Stimulated activated naive CD4-positive, alpha-beta T cell (primary cell): ENCODE results near the gene TMEM212.
"Not testable (repeated sequence)": the region's sequence is repeated elsewhere in the genome, so short reads cannot be mapped to it uniquely, and the experiment has no call there.

Experiments used
- DNase-seq, 6 experiments: peaks; one replicate each; lab custom pipeline; 2025; lab: John Stamatoyannopoulos, UW

TMEM212 gene

GRCh38 chr3:171835116-171835515, 8.0 kb upstream of the TMEM212 start:
- DNase-seq = no peak

DNA sequence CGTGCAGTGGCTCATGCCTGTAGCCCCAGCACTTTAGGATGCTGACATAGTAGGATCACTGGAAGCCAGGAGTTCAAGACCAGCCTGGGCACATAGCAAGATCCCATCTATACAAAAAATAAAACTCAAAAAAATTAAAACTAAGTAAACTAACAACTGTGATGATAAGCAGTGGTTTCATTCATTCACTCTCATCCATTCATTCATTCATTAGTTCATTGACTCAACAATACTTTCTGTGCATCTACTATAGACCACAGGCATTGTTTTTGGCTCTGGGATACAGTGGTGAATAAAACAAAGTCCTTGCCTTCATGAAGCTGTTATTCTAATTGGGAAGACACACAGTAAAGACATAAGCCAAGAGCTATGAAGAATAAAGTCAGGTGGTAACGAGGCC, 7.5 kb upstream of the TMEM212 start:
- DNase-seq = no peak

DNA sequence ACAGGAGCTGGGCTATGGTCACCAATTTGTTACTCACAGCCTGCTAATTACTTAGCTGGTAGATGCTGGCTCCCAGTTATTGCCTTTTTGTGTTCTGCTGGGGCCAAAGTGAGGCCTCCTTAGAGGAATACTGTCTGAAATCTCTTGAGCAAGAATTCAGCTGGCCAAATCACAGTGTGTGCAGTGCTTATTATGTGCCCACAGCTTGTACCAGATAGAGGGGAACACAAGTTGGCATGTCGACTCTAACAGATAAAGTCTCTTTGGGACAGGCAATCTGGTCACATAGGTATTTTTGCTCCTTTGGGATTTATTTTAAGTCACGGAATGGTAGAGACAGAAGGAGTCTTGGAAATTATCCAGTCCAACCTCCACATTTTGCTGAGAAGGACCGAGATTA, 6.3 kb upstream of the TMEM212 start:
- no peak for DNase-seq

GRCh38 chr3:171837698-171838097, 5.5 kb upstream of the TMEM212 start:
- no peak for DNase-seq

DNA sequence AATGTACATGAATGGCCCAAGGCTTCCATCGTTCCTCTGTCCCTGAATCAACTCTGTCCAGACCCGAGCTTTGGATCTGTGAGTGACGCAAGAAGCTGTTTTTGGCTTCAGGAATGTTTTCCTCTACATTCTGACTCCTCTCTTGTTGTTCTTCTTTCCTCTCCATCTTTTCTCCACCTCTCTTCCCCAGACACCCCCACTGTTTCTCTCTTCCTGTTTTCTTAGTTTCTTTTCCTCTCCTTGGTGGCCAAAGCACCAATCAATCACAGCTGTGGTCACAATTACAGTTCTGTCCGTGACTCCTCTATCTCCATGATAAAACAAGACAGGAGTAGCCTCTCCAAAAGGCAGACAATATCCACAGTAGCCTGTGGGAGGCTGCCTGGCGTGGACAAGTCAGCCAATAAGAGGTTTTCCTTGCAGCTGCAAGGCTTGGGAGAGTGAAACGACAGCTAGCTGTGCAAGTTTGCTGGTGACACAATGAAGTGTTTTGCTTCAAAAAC, 4.9 kb upstream of the TMEM212 start:
- no peak for DNase-seq

GRCh38 chr3:171839270-171839669, 3.9 kb upstream of the TMEM212 start:
- no peak for DNase-seq

DNA sequence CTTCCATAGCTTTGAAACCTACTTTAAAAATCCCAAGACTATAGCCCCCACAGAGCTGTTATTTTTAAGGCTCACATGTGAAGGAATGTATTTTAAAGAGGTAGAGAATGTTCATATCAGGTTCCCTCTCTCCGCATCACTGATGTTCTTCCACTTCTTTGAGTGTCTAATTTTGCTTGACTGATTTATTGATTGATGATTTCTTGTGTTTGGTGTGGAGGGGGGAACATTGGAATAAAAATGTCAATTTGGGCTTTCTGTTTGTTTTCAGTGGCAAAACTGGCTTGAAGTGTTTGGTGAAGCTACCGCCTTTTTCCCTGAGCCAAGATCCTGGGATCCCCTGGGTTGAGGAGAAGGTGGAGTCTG, 2.7 kb upstream of the TMEM212 start:
- no peak for DNase-seq

GRCh38 chr3:171840811-171841619, 2.1 kb upstream of the TMEM212 start:
- no peak for DNase-seq

- no peak for DNase-seq
Measured at GRCh38 chr3:171841620-171842000, 1.5 kb upstream of the TMEM212 start.

DNA sequence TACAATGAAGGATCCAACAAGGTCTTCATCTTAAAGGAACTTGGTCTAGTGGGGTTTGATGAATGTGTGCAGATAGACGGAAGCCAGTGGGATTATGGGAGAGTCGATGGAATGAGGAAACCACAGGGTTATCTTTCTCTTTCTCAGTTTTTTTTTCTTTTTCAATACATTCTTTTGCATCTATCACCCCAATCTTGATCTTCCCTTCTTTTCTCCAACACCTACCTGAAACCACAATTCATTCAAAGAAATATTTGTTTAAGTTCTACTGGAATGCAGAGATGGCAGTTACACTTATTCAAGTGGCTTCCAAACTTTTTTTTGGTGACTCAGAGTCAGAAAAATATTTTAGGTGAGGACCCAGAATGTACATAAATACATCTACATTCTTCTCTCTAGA, 1.7 kb downstream of the TMEM212 start:
- no peak for DNase-seq

GRCh38 chr3:171845481-171846284, 2.5 kb downstream of the TMEM212 start:
- no peak for DNase-seq

DNA sequence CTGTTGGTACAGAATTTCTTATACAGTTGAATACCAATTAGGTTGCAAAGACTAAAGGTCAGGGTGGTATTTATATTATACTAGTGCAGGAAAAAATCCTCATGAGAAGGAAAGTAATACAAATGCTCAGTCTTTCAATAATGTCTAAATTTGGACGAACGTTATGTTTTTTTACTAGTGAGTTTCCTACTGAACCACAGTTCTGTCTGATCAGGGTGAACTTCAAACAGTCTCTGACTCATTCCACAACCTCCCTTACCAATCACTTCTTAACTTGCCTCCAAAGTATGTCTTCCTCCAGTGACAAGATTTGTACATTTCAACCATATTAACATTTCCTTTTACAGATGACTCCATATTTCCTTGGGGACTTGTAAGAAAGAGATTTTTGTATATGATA, 3.4 kb downstream of the TMEM212 start:
- DNase-seq = no peak

GRCh38 chr3:171847133-171847532, 4.0 kb downstream of the TMEM212 start:
- no peak for DNase-seq

- no peak for DNase-seq
Measured at GRCh38 chr3:171847595-171848259, 4.6 kb downstream of the TMEM212 start.

DNA sequence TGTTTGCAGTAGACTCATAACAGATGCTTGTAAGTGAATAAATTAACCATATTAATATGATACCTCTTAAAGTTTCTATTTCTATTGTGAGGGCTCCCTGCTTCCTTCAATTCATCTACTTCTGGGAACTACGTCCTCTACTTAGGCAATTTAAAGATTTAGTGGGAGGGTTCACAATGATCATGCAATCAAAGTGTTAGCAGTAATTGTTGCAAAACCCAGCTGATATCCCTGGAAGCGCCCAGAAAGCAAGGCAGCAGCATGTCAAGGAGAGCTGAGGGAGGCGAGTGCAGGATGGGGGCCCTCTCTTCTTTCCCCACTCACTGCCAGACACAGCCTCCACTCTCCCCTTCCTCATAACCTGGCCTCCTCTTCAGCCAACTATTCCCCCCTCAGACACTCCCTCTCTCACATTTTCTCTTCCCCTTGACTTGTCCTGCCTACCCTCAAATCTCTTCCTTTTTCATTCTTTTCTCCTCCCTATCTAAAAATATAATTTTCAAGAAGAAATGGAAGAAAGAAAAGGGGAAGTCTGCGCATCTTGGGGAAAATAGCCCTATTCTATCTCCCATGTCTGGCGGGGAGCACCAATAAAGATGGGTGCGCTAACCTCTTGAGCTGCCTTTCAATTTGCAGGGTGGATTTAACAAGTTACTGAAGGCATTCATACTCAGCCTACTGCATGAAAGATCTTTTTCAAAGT, 6.6 kb downstream of the TMEM212 start:
- no peak for DNase-seq

DNA sequence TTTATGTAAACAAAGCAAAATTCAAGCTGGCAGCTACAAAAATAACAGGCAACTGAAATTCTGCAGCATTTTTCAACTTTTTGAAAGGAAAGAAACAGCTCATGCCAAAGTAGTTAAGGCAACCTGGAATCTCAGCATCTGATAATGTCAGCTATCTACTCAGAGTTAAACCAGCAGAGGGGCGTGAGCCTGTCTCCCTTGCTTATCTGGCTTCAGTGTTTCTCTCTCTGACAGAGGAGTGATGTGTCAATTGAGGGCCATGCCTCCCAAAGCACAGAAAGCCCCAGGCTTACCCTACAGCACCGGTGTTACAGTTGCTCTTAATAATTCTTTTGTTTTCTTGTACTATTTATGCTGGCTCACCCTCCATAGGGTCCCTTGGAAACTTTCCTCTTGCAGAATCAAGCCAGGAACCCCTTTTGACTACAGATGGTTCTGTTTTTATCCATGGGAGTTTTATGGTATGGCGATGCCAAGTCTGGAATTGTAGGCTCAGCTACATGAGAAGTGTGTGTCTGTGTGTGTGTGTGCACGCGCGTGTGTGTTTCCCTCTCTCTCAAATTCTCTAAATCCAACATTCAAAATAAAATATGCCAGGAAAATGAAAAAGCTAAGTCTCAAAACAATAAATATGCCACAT, 7.3 kb downstream of the TMEM212 start:
- no peak for DNase-seq

DNA sequence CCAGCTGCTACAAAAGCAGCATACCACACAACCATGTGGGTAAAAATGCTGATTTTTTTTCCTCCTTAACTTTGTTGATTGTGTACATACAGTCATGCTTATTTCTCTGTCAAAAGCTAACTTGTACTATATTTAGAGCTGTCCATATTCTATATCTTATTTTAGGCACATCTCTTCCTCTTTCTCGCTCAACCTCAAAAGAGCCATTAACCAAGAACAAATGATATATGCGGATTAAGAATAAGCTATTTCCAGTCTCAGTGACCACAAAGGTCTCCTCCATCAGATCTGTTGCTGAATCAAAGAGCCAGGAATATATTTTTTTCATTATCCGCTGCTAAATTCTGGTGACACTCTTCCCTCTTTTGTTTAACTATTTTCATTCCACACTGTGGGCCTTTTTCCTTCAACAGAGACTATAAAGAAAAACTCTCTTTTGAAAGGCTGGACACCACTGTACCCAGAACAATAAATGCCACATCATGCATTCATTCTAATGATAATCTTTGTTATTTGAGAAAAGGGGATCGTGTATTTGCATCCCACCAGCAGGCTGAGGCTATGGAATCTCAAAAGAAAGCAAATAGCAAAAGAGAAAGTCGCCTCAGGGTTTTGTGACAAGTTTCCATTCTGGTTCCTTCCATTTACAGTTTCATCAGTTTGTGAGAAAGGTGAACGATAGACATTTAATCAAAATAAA, 8.0 kb downstream of the TMEM212 start:
- no peak for DNase-seq

DNA sequence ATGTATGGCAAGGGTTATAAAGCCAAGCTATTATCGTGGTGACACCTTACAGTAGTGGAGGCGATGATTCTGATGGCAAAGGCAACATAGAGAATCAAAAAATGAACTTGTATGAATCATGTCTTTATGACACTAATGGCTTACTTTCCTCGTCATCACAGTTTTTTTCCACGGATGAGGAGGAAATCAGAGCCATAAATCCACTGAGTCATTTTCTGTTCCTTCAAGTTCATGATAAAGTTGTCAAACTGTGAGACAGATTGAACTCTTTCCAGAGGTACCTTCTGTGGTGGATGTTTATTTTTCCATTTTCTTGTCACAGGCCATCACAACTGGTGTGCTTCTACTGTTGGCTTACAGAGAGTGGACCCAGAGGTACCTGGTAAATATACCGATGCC, 8.5 kb downstream of the TMEM212 start:
- no peak for DNase-seq

DNA sequence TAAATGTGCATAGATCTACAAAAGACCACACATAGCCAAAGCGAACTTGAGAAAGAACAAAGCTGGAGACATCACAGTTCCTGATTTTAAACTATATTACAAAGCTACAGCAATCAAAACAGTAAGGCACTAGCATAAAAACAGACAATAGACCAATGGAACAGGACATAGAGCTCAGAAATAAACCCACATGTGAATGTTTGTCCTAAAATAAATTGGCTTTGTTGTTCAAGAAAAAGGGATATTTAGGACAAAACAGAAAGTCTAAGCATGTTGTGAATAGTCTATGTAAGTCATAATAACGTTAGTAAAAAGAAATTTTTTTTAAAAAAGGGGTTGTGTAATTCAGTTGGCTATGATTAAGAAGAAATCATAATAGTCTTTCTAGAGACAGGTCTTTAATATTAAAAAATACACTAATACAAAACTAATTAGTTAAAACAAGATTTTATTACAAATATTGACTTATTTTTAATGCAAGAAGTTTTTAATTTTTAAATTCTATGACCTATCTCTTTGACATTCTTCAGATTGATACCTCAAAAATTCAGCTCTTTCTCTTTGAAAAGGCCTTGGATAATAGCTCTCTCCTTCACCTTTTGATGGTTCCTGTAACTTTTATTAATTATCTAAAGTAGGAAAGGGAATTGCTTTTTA, 11.6 kb downstream of the TMEM212 start:
- no peak for DNase-seq

DNA sequence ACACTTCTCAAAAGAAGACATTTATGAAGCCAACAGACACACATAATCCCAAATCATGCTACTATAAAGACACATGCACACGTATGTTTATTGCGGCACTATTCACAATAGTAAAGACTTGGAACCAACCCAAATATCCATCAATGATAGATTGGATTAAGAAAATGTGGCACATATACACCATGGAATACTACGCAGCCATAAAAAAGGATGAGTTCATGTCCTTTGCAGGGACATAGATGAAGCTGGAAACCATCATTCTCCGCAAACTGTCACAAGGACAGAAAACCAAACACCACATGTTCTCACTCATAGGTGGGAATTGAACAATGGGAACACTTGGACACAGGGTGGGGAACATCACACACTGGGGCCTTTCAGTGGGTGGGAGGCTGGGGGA, 15.6 kb downstream of the TMEM212 start:
- not testable (repeated sequence) for DNase-seq
